ENCODE results near the gene NAALADL1. TPM values are rescaled to one million over a fixed set of nuclear protein-coding genes. Genes with fewer than 3 reads are reported as not detected.

The NAALADL1 gene
- total RNA-seq, 1 experiment from 2014 or later: 0.23 TPM

DNA sequence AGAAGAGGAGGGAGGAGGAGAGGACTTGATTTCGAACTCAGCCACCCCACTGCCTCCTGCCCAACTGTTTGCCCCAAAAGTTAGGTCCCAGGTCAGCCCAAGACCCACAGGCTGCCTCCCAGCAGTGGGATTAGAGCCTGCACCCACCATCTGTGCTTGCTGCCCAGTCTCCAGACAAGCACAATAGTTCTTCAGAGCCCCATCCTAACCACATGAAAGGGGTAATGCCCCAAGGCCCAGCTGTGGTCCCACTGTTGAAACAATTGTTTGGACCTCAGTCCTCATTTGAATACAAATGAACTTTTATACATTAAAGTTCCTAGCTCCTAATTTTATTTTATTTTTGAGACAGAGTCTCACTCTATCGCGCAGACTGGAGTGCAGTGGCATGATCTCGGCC lies 32.3 kb upstream of the NAALADL1 start:
- Histone ChIP-seq H3K27ac (ENCODE audit: low read length) (no peak overlapping the region), H3K4me1 (ENCODE audit: control insufficient read depth, insufficient read depth, low read length) (no peaks in the 10 kb centered on the region), H3K36me3 (ENCODE audit: control insufficient read depth, insufficient read depth, low read length) (no peaks in the 10 kb centered on the region), H3K27me3 (ENCODE audit: control insufficient read depth, insufficient read depth, low read length) (no peaks in the 10 kb centered on the region), H3K9me3 (ENCODE audit: control insufficient read depth, insufficient read depth, low read depth, low read length) (no peaks in the 10 kb centered on the region), H3K4me3 (ENCODE audit: low read depth in 2 of 2, low read length in 2 of 2) (no peak overlapping the region)
- ATAC-seq (no peak), DNase-seq (ENCODE audit: low read depth, low spot score) (no peak)
- in situ Hi-C loops (cut with HindIII; ENCODE audit: low pct_unique_long_range_greater_than_20kb, low sequenced_read_pairs) (no loop called here), intact Hi-C loops (cut with micrococcal nuclease; ENCODE audit: unreplicated experiment) (no loop called here)
- POLR2A ChIA-PET: no interaction called here
- BruUV-seq (replicated peaks): no TSS peak
- CTCF ChIA-PET: no interaction called here
- TF ChIP-seq POLR2AphosphoS5 (IDR thresholded peaks at IDR 0.05; ENCODE audit: low read depth, low read length) (no peak), SIN3A (IDR thresholded peaks at IDR 0.05; ENCODE audit: borderline replicate concordance, insufficient read depth, low read depth, low read length) (no peak), TCF7L2 (IDR thresholded peaks at IDR 0.05; ENCODE audit: low read depth, low read length) (no peak), REST (IDR thresholded peaks at IDR 0.05; ENCODE audit: insufficient read depth in 1 of 2, low read depth in 2 of 2, low read length in 1 of 2) (no peak)
- TF ChIP-seq, protein P1, sequence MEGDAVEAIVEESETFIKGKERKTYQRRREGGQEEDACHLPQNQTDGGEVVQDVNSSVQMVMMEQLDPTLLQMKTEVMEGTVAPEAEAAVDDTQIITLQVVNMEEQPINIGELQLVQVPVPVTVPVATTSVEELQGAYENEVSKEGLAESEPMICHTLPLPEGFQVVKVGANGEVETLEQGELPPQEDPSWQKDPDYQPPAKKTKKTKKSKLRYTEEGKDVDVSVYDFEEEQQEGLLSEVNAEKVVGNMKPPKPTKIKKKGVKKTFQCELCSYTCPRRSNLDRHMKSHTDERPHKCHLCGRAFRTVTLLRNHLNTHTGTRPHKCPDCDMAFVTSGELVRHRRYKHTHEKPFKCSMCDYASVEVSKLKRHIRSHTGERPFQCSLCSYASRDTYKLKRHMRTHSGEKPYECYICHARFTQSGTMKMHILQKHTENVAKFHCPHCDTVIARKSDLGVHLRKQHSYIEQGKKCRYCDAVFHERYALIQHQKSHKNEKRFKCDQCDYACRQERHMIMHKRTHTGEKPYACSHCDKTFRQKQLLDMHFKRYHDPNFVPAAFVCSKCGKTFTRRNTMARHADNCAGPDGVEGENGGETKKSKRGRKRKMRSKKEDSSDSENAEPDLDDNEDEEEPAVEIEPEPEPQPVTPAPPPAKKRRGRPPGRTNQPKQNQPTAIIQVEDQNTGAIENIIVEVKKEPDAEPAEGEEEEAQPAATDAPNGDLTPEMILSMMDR (IDR thresholded peaks at IDR 0.05): no peak

GRCh38 chr11:65089621-65090020 lies 31.3 kb upstream of the NAALADL1 start:
- intact Hi-C loops (cut with micrococcal nuclease; ENCODE audit: unreplicated experiment) (no loop called here), in situ Hi-C loops (cut with HindIII; ENCODE audit: low pct_unique_long_range_greater_than_20kb, low sequenced_read_pairs) (no loop called here)
- TF ChIP-seq REST (IDR thresholded peaks at IDR 0.05; ENCODE audit: insufficient read depth in 1 of 2, low read depth in 2 of 2, low read length in 1 of 2): no peak
- TF ChIP-seq TCF7L2 (IDR thresholded peaks at IDR 0.05; ENCODE audit: low read depth, low read length): no peak
- TF ChIP-seq, protein P1 (IDR thresholded peaks at IDR 0.05): no peak
- Histone ChIP-seq H3K36me3 (ENCODE audit: control insufficient read depth, insufficient read depth, low read length) (peaks cover 3% of the 10 kb centered on the region; the same call in 1 of the 2 replicates), H3K9me3 (ENCODE audit: control insufficient read depth, insufficient read depth, low read depth, low read length) (no peaks in the 10 kb centered on the region), H3K4me1 (ENCODE audit: control insufficient read depth, insufficient read depth, low read length) (peaks cover 7% of the 10 kb centered on the region; the same call in 1 of the 2 replicates), H3K27ac (ENCODE audit: low read length) (no peak overlapping the region), H3K27me3 (ENCODE audit: control insufficient read depth, insufficient read depth, low read length) (no peaks in the 10 kb centered on the region), H3K4me3 (ENCODE audit: low read depth in 2 of 2, low read length in 2 of 2) (no peak overlapping the region)
- CTCF ChIA-PET: no interaction called here
- no peak for ATAC-seq
- BruUV-seq (replicated peaks): no TSS peak
- POLR2A ChIA-PET: interaction anchor here (0.6 kb wide), 1 partner anchor 41 kb away, joined by 3 read pairs; no protein-coding TSS in a partner anchor
- DNase-seq (ENCODE audit: low read depth, low spot score): no peak
